Ovary (tissue), 9 donors: ENCODE data around the gene STAT3. TPM values are rescaled to one million over a fixed set of nuclear protein-coding genes. Genes with fewer than 3 reads are reported as not detected.
"Not testable (repeated sequence)": the region's sequence is repeated elsewhere in the genome, so short reads cannot be mapped to it uniquely, and the experiment has no call there.

Source experiments
- DNase-seq, 5 donors: peaks; one replicate each; pipeline ENCODE4 v3.0.0-alpha.2; 2019 to 2020
- H3K27ac ChIP-seq, 2 donors: fragments of 200-600 bp; one replicate each; pipeline versions ENCODE4 v1.5.1 to v1.8.0; 2019 to 2022
- H3K27me3 ChIP-seq: fragments of 200-600 bp; one replicate; pipeline ENCODE4 v1.8.0; 2022
- H3K36me3 ChIP-seq: fragments of 200-600 bp; sonication (generic); one replicate; pipeline ENCODE4 v1.5.1; 2019
- H3K4me1 ChIP-seq: one replicate; pipeline ENCODE4 v1.8.1; 2013; ENCODE audit warnings: mild to moderate bottlenecking, moderate library complexity; ENCODE audit not compliant: insufficient read depth
- H3K4me3 ChIP-seq: fragments of 200-600 bp; sonication (generic); one replicate; pipeline ENCODE4 v1.5.1; 2017
- H3K9me3 ChIP-seq, 2 donors: fragments of 200-600 bp in 1 of 2; sonication (generic) in 1 of 2; one replicate each; pipeline versions ENCODE4 v1.5.1 to v1.8.1; 2013 to 2019; ENCODE audit warnings: mild to moderate bottlenecking in 1 of 2, moderate library complexity in 1 of 2
- EP300 ChIP-seq: sonication (generic); formaldehyde crosslinking; IDR thresholded peaks from one replicate; pipeline ENCODE4 v1.6.1; 2017; ENCODE audit warnings: antibody characterized with exemption
- POLR2A ChIP-seq: fragments of 450-650 bp; IDR thresholded peaks from one replicate; pipeline ENCODE4 v1.6.1; 2017; ENCODE audit warnings: antibody characterized with exemption, mild to moderate bottlenecking, moderate library complexity
- WGBS, 3 donors: extraction: QIAGEN DNeasy Blood & Tissue Kit in 1 of 3; methylation state at CpG; one replicate each; pipeline versions ENCODE4 v1.1.5 to v1.1.7; 2013 to 2017; 5-methylcytosine and 5-hydroxymethylcytosine counted together
- intact Hi-C, 4 donors: fragments of 100-400 bp; cut with DNase I; formaldehyde crosslinking; loops; one replicate each; pipeline versions ENCODE4 v1.11.0 to v1.15.1; 2022 to 2023
- polyA plus RNA-seq, 2 donors: library from polyadenylated mRNA; stranded (reverse); fragments of 200-250 nt in 1 of 2; fragments of 350-450 nt in 1 of 2; fragmentation: Illumina TruSeq in 1 of 2; extraction: RNeasy Lipid Tissue Mini Kit (QIAGEN cat#74804) in 1 of 2; gene quantifications; one replicate each; pipeline ENCODE4 v1.2.3, GENCODE V29; 2013 to 2014
- total RNA-seq, 7 donors: library from RNA; depleted of rRNA in 2 of 7; stranded (reverse); fragments of >200 nt in 2 of 7; fragmentation: NEBNext Ultra II Directional in 3 of 7; extraction: Animal tissue kit (Norgen Biotek cat#: 25700) in 3 of 7; gene quantifications; one replicate each; pipeline versions ENCODE4 v1.1.0 to v1.2.4, GENCODE V29; 2016 to 2023
- TF ChIP-seq, protein P1 (sequence below), 3 donors: fragments of 450-650 bp in 2 of 3; fragments of 200-600 bp in 1 of 3; IDR thresholded peaks; one replicate each; pipeline versions ENCODE4 v1.5.1 to v1.8.0; 2016 to 2022; ENCODE audit warnings: antibody characterized with exemption in 3 of 3, mild to moderate bottlenecking in 1 of 3
- donor health status: DM: no; HTN: no; CAD: no; lungs with moderate emphysema.
- donor health status: DM: no; HTN: no; CAD: no.
- donor health status: Bipolar disorder and iron deficiency.
- donor health status: DM: yes; HTN: yes; CAD: no.
- donor health status: DM: no; HTN: no; CAD: no.
- donor health status: DM: yes; HTN: yes; CAD: no.

Gene STAT3
- total and polyA plus RNA-seq, 9 donors: 58.3 to 301 (median 192) TPM

DNA sequence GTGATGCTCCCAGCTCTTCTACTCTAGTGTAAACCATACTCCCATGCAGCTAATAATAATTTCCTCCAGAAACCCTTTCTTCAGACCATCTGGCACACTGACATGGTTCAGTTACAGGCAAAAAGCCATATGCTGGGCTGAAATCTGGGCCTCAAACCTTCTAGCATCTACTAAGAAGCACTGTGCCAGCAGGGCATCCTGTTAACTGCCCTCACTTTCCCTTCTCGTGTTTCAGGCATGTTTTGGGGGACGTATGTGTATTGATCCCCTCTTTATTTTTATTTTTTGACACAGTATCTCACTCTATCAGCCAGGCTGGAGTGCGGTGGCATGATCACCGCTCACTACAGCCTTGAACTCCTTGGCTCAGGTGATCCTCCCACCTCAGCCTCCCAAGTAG, 66.7 kb downstream of the STAT3 start:
- H3K4me1 ChIP-seq: peaks cover 3% of the 10 kb centered on the region
- no peaks in the 10 kb centered on the region for H3K36me3 ChIP-seq
- no peak overlapping the region for H3K4me3 ChIP-seq
- WGBS, 3 donors: 82 to 88% (median 86%) methylated on average over 4 of the region's 4 CpGs
- no peak for DNase-seq
- intact Hi-C loops: loop anchor here in 3 of 4 donors (5.0 kb wide), 3 partner anchors 86 to 206 kb away; no protein-coding TSS in a partner anchor
- no peaks in the 10 kb centered on the region for H3K27me3 ChIP-seq
- no peak overlapping the region for H3K27ac ChIP-seq
- H3K9me3 ChIP-seq: no peaks in the 10 kb centered on the region
- TF ChIP-seq EP300 (no peak), POLR2A (no peak)
- TF ChIP-seq, protein P1, sequence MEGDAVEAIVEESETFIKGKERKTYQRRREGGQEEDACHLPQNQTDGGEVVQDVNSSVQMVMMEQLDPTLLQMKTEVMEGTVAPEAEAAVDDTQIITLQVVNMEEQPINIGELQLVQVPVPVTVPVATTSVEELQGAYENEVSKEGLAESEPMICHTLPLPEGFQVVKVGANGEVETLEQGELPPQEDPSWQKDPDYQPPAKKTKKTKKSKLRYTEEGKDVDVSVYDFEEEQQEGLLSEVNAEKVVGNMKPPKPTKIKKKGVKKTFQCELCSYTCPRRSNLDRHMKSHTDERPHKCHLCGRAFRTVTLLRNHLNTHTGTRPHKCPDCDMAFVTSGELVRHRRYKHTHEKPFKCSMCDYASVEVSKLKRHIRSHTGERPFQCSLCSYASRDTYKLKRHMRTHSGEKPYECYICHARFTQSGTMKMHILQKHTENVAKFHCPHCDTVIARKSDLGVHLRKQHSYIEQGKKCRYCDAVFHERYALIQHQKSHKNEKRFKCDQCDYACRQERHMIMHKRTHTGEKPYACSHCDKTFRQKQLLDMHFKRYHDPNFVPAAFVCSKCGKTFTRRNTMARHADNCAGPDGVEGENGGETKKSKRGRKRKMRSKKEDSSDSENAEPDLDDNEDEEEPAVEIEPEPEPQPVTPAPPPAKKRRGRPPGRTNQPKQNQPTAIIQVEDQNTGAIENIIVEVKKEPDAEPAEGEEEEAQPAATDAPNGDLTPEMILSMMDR (IDR thresholded peaks at IDR 0.05): no peak

DNA sequence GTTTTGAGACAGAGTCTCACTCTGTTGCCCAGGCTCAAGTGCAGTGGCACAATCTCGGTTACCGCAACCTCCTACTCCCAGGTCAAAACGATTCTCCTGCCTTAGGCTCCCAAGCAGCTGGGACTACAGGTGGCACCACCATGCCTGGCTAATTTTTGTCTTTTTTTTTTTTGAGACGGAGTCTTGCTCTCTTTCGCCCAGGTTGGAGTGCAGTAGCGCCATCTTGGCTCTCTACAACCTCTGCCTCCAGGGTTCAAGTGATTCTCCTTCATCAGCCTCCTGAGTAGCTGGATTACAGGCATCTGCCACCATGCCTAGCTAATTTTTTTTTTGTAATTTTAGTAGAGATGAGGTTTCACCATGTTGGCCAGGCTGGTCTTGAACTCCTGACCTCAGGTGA, 70.3 kb downstream of the STAT3 start:
- H3K4me1 ChIP-seq, H3K4me3 ChIP-seq, H3K27me3 ChIP-seq, H3K27ac ChIP-seq, H3K36me3 ChIP-seq, DNase-seq, H3K9me3 ChIP-seq, intact Hi-C loops: not testable (repeated sequence)
- WGBS, 3 donors: 91 to 93% (median 92%) methylated on average over 6 of the region's 6 CpGs

DNA sequence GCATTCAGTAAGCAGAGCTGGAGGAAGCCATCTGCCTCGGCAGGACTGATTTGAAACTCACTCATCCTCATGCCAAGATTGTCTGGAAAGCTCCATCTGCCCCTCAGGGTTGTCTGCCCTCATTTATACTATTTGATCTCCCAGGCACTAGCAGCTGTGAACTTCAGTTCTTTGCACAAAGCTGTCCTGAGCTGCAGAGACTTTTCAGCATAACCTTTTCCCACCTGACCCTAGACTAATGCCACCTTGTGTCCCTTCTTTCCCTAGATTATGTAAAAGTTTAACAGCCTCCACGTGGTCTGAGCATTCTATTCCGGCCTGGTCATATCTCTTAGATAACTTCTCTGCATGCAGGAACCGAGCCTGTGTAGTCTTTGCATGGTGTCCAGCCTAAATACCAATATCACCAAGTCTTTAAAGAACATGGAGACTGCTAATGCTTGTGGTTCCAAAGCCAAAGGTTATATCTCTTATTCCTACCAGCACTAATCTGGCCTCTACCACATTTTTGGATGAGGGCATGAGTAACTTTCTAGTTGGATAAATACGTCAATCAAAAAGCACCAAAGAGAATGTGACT, 70.9 kb downstream of the STAT3 start:
- no peaks in the 10 kb centered on the region for H3K9me3 ChIP-seq
- no peak for TF ChIP-seq EP300
- TF ChIP-seq, protein P1 (IDR thresholded peaks at IDR 0.05): no peak
- TF ChIP-seq POLR2A: no peak
- H3K27ac ChIP-seq: no peak overlapping the region
- H3K27me3 ChIP-seq: no peaks in the 10 kb centered on the region
- no peaks in the 10 kb centered on the region for H3K36me3 ChIP-seq
- no peak overlapping the region for H3K4me3 ChIP-seq
- intact Hi-C loops: no loop called here
- 45 to 60% (median 45%) methylated on average over 5 of the region's 5 CpGs for WGBS, 3 donors
- no peak for DNase-seq
- peaks cover 3% of the 10 kb centered on the region for H3K4me1 ChIP-seq

DNA sequence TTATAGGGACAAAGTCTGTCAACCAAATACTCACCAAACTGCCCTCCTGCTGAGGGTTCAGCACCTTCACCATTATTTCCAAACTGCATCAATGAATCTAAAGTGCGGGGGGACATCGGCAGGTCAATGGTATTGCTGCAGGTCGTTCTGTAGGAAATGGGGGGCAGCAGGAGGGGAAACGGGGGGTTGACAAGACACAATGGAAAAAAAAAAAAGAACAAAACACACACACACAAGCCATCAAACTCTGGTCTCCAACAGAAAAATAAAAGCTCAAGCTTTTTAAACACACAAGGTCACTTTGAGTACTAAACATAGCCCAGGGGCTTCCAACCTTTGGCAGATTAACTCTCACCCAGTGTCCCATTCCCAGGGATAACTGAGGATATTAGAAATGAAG, 71.5 kb downstream of the STAT3 start:
- TF ChIP-seq, protein P1 (IDR thresholded peaks at IDR 0.05): no peak
- TF ChIP-seq POLR2A: no peak
- no peak for TF ChIP-seq EP300
- no peaks in the 10 kb centered on the region for H3K36me3 ChIP-seq
- no peak overlapping the region for H3K27ac ChIP-seq
- DNase-seq: no peak
- no peak overlapping the region for H3K4me3 ChIP-seq
- H3K4me1 ChIP-seq: peaks cover 3% of the 10 kb centered on the region
- intact Hi-C loops: no loop called here
- H3K27me3 ChIP-seq: no peaks in the 10 kb centered on the region
- no peaks in the 10 kb centered on the region for H3K9me3 ChIP-seq
- 88 to 90% (median 89%) methylated on average over 4 of the region's 4 CpGs for WGBS, 3 donors

DNA sequence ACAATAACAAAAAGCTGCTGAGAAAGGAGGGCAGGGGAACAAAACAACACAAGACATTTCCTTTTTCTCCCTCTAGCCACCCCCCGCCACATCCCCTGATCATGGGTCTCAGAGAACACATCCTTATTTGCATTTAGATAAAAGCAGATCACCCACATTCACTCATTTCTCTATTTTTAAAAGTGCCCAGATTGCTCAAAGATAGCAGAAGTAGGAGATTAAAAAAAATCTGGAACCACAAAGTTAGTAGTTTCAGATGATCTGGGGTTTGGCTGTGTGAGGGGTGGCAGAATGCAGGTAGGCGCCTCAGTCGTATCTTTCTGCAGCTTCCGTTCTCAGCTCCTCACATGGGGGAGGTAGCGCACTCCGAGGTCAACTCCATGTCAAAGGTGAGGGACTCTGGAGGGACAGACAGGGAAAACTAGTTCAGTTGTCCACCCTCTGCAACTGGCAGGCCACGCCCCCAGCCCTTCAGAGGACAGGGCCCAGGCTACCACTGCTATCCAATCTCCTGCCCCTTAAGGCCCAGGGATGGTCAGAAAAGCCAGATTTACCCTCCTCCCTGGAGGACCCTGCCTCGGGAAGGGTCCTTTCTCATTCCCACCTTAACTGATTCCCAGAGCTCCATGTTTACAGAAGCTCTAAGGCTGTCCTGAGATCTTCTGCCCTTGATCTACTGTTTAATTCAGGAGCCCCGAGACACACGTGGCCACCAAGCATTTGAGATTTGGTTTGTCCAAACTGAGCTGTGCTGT, 72.7 kb downstream of the STAT3 start:
- DNase-seq: no peak
- WGBS, 3 donors: 82 to 84% (median 83%) methylated on average over 10 of the region's 10 CpGs

More for the DNA sequence above, 72.7 kb downstream of the STAT3 start:
- H3K4me1 ChIP-seq: peaks cover 7% of the 10 kb centered on the region
- intact Hi-C loops: no loop called here
- H3K36me3 ChIP-seq: no peaks in the 10 kb centered on the region
- no peak overlapping the region for H3K4me3 ChIP-seq
- H3K9me3 ChIP-seq: no peaks in the 10 kb centered on the region
- no peak overlapping the region for H3K27ac ChIP-seq
- TF ChIP-seq, protein P1 (IDR thresholded peaks at IDR 0.05): no peak
- TF ChIP-seq EP300 (no peak), POLR2A (no peak)
- no peaks in the 10 kb centered on the region for H3K27me3 ChIP-seq
